CD4-positive, alpha-beta T cell treated with Interleukin-4 for 4 hours (primary cell): ENCODE data around the gene B9D2.
A peak's percentile ranks its signal among the peaks of the same experiment; 100 is the strongest.

ENCODE experiments used
- DNase-seq: peaks from one replicate; pipeline ENCODE4 v3.0.0-alpha.2; 2020

Gene B9D2

GRCh38 chr19:41325947-41326706 lies 37.8 kb downstream of the B9D2 start:
- DNase-seq, result no peak

DNA sequence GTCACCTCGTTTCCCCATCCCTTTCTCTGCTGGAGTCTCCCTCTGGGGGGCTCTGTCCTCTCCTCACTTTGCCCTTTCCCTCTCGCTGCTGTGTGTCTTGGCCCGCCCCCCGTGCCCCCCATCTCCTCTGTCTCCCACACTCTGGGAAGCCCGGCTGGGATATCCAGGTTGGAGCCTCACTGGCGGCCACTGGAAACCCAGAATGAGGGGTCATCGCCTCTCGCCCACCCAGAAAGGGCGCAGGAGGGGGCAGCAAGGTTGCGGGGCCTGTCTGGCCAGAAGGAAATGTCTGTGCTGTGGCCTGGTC lies 38.4 kb downstream of the B9D2 start:
- no peak for DNase-seq

- no peak for DNase-seq
These were observed 38.9 kb downstream of the B9D2 start for GRCh38 chr19:41324921-41325639.

- DNase-seq, result no peak
These were observed 39.7 kb downstream of the B9D2 start for GRCh38 chr19:41324231-41324702.

DNA sequence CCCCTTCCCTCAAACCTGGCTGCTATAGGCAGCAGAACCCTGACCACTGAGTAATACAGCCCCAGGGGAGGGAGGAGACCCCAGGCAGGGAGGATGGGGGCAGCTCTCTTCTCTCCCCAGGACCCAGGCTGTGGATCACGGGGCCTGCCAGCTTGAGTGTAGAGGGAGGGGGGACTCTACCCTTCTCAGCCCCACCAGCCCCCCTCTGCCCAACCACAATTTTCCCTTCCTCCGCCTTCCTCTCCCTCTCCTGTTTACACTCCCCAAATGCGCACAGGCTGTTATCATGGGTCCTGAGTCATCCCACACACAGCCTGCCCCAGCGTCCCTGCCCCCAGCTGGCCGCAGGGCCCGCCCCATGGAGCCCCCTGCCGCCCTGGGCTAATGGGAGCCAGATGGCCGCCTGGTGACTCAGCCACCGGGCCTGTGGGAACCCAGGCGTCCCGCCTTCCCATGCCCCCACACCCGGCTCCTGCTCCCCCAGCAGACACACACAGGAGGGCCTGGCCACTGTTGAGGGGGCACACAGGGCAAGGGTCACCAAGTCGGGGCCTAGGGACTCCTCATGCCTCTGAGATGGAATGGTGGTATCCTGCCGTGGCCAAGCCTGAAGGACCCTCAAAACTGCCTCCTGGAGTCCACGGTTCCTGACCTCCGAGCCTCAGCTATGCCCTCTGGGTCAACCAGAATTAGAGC lies 40.4 kb downstream of the B9D2 start:
- no peak for DNase-seq

DNA sequence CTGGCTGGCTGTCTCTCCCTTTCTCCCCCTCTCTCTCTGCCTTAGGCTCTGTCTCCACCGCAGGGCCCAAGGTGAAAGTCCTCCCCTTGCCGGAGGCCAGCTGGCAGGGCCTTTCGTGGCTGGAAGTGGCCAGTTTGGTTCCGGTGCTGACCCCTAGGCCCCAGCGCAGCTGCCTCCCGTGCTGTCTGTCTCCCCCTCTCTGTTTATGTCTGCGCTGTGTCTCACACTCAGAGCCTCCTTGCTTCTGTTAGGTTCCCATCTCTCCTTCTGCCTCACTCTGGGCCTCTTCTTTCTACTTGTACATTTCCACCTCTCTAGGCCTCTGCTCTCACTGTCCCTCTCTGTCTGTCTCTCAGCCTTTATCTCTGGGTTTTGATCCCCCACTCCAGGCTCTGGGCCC lies 40.9 kb downstream of the B9D2 start:
- DNase-seq, result no peak

DNA sequence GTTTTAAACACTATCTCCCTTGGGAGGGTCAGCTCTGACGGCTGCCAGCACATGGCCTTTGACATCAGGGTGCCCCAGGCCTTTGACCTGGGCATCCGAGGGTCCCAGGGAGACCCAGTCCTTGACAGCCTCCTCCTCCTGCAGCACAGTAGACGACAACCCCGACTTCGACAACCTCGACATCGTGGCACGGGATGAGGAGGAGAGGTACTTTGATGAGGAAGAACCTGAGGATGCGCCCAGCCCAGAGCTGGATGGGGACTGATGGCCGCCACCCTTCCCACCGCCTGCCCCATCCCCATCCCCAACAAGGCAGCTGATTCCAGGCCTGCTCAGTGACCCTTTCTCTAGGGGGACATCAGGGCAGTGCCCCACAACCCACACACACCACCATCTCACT lies 41.5 kb downstream of the B9D2 start:
- no peak for DNase-seq

GRCh38 chr19:41321600-41322270 lies 42.2 kb downstream of the B9D2 start:
- DNase-seq, result no peak

- no peak for DNase-seq
These were observed 42.7 kb downstream of the B9D2 start for GRCh38 chr19:41321204-41321599.

DNA sequence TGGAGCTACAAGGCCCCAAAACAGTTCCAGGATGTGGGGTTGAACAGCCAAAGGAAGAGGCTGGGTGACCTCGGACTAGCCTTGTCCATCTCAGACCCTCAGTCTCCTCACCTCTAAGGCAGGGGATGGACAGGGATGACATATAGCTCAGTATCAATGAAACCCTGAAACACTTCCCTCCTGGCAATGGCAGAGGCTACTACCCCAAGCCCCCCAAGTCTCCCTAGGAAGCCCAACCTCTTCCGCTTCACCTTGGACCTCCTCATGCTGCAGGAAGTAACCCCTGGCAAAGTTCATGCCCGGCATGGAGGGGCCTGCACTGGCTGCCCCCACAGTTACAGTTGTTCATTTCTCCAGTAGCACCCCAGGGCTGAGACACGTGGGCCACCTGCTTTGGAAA lies 43.4 kb downstream of the B9D2 start:
- DNase-seq, result no peak

DNA sequence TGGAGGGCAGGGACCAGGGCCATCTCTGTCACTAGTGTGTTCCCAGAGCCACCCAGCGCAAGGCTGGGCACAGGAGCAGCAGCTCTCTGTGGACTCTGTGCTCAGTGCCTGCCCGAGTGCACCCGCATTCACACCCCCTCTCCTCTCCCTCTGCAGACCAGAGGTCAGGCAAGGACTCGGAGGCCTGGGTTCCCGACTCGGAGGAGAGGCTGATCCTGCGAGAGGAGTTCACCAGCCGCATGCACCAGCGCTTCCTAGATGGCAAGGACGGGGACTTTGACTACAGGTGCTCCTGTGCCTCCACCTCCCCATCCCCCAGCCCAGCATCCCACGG lies 43.8 kb downstream of the B9D2 start:
- no peak for DNase-seq

DNA sequence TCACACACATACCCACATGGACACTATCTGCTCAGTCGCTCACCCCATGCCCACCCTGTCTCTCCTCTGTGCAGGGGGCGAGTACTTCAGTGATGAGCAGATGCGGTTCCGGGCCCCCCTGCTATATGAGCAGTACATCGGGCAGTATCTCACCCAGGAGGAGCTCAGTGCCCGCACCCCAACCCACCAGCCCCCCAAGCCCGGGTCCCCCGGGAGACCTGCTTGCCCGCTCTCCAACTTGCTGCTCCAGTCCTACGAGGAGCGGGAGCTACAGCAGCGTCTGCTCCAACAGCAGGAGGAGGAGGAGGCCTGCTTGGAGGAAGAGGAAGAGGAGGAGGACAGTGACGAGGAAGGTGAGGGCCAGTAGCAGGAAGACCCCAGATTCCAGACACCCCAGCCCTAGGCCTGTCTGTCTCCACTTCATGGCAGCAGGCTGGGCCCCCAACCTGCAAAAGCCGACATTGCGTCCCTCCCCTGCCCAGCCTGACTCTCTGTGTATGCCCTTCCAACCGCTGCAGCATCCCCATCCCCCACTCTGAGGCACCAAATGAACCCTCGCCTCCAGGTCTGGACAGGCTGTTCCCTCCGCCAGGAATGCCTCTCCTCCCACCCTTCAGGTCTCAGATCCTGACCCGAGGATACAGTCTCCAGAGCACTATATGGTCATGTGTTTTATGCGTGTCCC lies 44.3 kb downstream of the B9D2 start:
- DNase-seq, result no peak

GRCh38 chr19:41318696-41319499 lies 45.1 kb downstream of the B9D2 start:
- DNase-seq, result no peak

DNA sequence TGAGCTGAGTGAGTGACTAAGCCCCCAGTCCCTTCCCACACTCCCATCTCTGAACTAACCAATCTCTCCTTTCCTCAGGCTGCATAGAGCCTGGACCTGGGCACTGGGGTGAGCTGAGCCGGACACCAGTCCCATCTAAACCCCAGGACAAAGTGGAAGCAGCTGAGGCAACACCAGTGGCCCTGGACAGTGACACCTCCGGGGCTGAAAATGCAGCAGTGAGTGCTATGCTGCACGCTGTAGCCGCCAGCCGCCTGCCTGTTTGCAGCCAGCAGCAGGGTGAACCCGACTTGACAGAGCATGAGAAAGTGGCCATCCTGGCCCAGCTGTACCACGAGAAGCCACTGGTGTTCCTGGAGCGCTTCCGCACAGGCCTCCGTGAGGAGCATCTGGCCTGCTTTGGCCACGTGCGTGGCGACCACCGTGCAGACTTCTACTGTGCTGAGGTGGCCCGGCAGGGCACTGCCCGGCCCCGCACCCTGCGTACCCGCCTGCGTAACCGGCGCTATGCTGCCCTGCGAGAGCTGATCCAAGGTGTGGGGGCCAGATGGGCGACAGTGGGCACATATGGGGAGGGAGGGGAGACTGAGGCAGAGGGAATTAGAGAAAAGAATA lies 47.5 kb downstream of the B9D2 start:
- no peak for DNase-seq

- DNase-seq, result no peak
These were observed 52.3 kb downstream of the B9D2 start for GRCh38 chr19:41311613-41312012.

- no peak for DNase-seq
These were observed 52.9 kb downstream of the B9D2 start for GRCh38 chr19:41311072-41311471.

DNA sequence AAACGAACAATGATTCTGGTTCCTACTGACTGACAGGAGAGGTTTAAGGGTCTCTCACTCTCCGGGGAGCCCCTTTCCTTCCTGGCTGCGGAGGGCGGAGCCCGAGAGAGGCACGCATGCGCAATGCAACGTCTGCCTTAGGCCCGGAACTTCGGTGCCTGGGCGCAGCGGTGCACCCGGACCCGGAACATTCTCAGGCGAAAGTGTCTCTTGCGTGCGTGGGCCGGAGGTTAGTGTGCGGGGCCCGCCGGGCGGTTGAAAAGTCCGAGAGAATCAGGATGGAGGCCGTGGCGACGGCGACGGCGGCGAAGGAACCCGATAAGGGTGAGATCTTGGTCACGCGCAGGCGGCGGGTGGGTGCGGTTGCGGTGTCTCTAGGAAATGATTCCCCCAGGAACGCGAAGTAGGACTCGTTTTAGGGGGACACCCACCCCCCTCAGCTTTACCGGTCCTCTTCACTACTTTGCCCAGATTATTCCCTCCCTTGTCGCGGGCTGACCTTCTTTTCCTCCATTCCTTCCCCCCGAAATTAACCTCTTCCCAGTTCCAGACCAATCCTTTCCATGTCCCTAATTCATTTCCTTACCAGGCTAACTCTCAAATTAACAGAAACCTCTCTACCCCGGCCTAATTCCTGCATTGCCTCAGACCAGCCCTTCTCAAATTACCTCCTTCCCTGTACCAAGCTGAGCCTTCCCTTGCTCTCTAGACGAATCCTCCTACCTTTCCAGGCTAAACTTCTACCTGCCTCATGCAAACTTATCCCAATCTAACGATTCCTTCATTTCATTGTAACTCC lies 53.7 kb downstream of the B9D2 start, which contains the start of gene CCDC97:
TSS of gene CCDC97 (plus strand) at position 140 of the 799 bp plus-strand sequence. CDS start at position 279, 139 bp downstream.
- peak; percentile 90 for DNase-seq

DNA sequence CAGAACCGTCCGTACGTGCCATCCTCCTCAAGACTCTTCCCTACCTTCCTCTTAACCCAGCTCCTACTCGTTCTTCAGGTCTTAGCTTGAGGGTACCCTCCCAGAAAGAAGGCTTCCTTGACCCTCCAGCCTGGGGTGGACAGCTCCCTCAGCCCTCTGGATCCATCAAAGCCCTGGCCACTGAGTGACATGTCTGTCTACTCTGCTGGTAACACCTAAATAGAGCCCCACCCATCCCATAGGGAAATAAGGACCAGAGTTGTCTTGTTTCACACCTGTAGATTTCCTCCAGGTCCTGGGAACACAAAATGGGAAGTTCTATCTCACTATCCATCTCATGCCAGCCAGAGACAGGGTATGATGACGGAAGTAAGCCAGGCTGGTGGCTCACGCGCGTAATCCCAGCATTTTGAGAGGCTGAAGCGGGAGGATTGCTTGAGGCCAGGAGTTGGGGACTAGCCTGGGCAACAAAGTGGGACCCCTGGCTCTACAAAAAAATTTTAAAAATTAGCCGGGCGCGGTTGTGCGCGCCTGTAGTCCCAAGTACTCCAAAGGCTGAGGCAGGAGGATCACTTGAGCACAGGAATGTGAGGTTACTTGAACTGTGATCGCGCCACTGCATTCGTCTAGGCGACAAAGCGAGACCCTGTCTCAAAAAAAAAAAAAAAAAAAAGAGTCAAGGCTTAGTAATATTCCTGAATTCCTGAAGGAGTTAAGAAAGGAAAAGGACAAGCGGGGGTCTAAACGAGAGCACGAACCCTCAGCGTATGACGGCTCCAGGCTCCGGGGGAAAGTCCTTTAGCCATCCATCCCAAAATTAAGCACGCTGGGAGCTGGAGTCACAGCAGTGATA lies 54.5 kb downstream of the B9D2 start:
- no peak for DNase-seq

DNA sequence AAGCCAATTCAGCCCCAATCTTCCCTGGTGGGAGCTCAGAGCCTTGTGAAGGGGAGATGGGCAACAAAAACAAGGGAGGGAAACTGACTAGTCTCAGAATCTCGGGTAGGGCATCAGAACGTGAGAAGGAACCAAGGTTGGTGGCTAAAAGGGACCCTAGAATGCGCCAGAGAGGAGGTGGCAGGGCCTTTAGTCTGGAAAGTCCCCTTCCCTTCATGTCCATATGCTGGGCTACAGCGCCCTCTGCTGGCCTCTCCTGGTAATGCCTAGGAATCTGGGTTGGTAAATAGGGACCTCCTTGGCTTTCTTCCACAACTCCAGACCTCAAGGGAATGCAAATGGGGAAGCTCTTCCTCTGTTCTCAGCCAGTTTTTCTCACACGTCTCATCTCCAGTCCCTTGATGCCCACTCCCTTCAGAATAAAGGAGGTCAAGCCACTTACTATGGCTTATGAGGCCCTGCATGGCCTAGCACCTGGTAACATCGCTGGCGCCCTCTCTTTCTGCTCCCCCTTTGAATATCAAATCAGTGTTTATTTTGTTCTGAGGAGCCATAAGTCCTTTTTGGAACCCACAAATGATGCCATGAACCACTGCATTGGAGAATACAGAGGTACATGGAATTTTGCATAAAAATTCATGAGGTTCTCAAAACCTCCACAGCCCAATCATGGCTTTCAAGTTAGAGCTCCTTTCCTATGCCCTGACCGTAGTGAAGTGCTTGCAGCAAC lies 55.3 kb downstream of the B9D2 start:
- DNase-seq, result peak; percentile 92
